Muscle of leg (tissue), 11 donors: ENCODE data around the gene PLPP3. TPM values are rescaled to one million over a fixed set of nuclear protein-coding genes. Genes with fewer than 3 reads are reported as not detected.

Experiments used
- DNase-seq: peaks from one replicate; pipeline ENCODE4 v3.0.0; 2013
- H3K27ac ChIP-seq: one replicate; pipeline ENCODE4 v1.5.1; 2013; ENCODE audit warnings: mild to moderate bottlenecking, low read length, control low read depth
- H3K27me3 ChIP-seq: one replicate; pipeline ENCODE4 v1.6.1; 2013; ENCODE audit warnings: low read length; ENCODE audit not compliant: control insufficient read depth, insufficient read depth
- H3K36me3 ChIP-seq: one replicate; pipeline ENCODE4 v1.6.1; 2013; ENCODE audit warnings: low read length; ENCODE audit not compliant: control insufficient read depth, insufficient read depth
- H3K4me1 ChIP-seq: one replicate; pipeline ENCODE4 v1.6.1; 2013; ENCODE audit warnings: low read length; ENCODE audit not compliant: control insufficient read depth, insufficient read depth
- H3K4me3 ChIP-seq: one replicate; pipeline ENCODE4 v1.5.1; 2013; ENCODE audit warnings: low read length, control low read depth
- H3K9me3 ChIP-seq: replicated peaks from 2 replicates; pipeline ENCODE4 v1.6.1; 2013; ENCODE audit warnings: low read depth, low read length; ENCODE audit not compliant: control insufficient read depth
- WGBS: methylation state at CpG from one replicate; pipeline ENCODE4 v1.1.5; 2013; ENCODE audit warnings: missing lambda C conversion rate; ENCODE audit not compliant: insufficient coverage; 5-methylcytosine and 5-hydroxymethylcytosine counted together
- polyA plus RNA-seq, 8 donors: library from polyadenylated mRNA; unstranded; fragments of 120-200 nt; gene quantifications; one replicate each; pipeline versions ENCODE4 v1.2.1 to v1.2.3, GENCODE V29; 2013; ENCODE audit warnings: inconsistent platforms in 1 of 8, low replicate concordance in 1 of 8; ENCODE audit not compliant: insufficient read length in 8 of 8, insufficient read depth in 1 of 8
- total RNA-seq: library from RNA; stranded (reverse); fragments of 120-200 nt; gene quantifications from one replicate; pipeline ENCODE4 v1.2.4, GENCODE V29; 2013

Gene PLPP3
- total and polyA plus RNA-seq, 9 donors, result 99.8 to 184 (median 125) TPM

DNA sequence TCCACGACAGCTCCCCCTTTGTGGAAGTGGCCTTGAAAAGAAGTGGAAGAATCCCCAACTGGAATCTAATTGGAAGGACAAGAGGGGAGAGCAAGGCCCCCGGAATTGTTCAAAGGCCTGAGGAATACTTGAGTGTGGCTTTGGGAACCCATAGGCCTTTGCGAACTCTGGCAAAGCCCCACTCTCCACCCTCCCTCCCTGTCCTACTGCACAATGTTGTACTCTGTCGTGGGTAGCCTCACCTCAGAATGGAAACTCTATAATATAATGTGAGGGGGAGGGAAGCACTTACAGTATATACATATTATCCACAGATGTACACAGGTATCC lies 28.5 kb downstream of the PLPP3 start:
- Histone ChIP-seq H3K9me3 (no peaks in the 10 kb centered on the region), H3K36me3 (peaks cover 19% of the 10 kb centered on the region), H3K27me3 (no peaks in the 10 kb centered on the region), H3K27ac (peak overlapping the region; percentile 69), H3K4me3 (no peak overlapping the region), H3K4me1 (peaks cover 47% of the 10 kb centered on the region)
- DNase-seq, result no peak
- 20% methylated on average over 1 of the region's 4 CpGs for WGBS

DNA sequence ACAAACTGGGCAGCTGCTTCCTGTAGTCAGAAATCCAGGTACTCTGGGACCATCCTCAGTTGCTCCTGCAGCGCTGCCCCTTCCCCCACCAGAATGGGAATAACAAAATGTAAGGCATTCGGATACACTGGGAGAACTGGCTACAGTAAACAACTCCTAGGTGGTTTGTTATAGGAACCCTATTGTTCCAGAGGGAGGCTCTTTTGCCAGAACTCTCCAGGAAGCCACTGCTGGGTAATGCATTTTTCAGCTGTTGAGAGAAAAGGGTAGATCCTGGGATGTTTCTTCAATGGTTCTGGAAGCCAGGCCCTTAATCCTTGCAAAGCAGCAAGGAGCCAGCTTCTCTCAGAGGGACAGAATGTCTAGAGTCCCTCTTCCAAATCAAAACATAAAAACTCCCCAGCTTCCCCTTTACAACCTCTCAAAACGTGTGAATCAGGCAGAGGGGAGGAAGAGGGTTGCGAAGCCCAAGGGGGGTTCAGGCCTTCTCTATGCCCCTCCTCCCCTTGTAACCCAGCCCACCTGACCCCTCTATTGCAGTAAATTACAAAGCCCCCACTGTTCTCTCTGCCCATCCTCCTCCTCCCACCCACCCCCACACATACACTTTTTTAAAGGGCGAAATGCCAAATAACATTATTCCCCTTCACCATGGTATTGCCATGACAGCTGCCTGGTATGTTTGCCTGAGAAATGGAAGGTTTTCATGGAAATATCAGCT lies 29.1 kb downstream of the PLPP3 start:
- peak overlapping the region; percentile 69 for H3K27ac ChIP-seq
- no peaks in the 10 kb centered on the region for H3K9me3 ChIP-seq
- WGBS, result 43% methylated on average over 2 of the region's 5 CpGs
- no peaks in the 10 kb centered on the region for H3K27me3 ChIP-seq
- peak; percentile 50 for DNase-seq
- H3K4me3 ChIP-seq, result no peak overlapping the region
- peaks cover 24% of the 10 kb centered on the region for H3K36me3 ChIP-seq
- peaks cover 50% of the 10 kb centered on the region for H3K4me1 ChIP-seq

- Histone ChIP-seq H3K4me3 (no peak overlapping the region), H3K27ac (no peak overlapping the region), H3K36me3 (peaks cover 24% of the 10 kb centered on the region), H3K27me3 (no peaks in the 10 kb centered on the region), H3K4me1 (peaks cover 51% of the 10 kb centered on the region), H3K9me3 (no peaks in the 10 kb centered on the region)
- DNase-seq, result no peak
Measured at GRCh38 chr1:56548571-56548970, 30.8 kb downstream of the PLPP3 start.

DNA sequence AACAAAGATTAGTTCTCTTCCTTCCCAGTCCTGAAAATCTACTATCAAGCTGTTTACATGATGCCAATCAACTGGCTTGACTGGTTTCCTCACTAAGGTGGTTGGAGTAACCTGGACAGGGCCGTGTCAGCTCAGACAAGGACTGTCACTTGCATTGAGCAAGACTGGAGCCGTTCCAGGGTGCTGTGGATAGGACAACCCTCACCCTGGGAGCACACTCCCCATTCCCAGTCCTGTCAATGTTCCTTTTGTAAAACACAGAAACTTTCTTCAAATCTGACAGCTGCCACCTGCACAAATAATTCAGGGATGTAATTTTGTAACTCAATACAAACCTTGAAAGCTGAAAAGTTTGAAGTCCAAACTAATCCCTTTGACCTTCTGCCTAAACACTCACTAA lies 31.4 kb downstream of the PLPP3 start:
- 17% methylated on average over 1 of the region's 2 CpGs for WGBS
- no peak for DNase-seq
- H3K4me3 ChIP-seq, result no peak overlapping the region

GRCh38 chr1:56547473-56547872 lies 31.9 kb downstream of the PLPP3 start:
- Histone ChIP-seq H3K4me1 (peaks cover 46% of the 10 kb centered on the region), H3K4me3 (no peak overlapping the region), H3K9me3 (no peaks in the 10 kb centered on the region), H3K27me3 (no peaks in the 10 kb centered on the region), H3K36me3 (peaks cover 22% of the 10 kb centered on the region), H3K27ac (peak overlapping the region; percentile 50)
- DNase-seq, result peak; percentile 34
- WGBS, result no CpG with 5 or more reads among the region's 1 CpG

More for the DNA sequence above, 31.4 kb downstream of the PLPP3 start:
- Histone ChIP-seq H3K27ac (peak overlapping the region; percentile 50), H3K9me3 (no peaks in the 10 kb centered on the region), H3K27me3 (no peaks in the 10 kb centered on the region), H3K36me3 (peaks cover 20% of the 10 kb centered on the region), H3K4me1 (peaks cover 46% of the 10 kb centered on the region)

DNA sequence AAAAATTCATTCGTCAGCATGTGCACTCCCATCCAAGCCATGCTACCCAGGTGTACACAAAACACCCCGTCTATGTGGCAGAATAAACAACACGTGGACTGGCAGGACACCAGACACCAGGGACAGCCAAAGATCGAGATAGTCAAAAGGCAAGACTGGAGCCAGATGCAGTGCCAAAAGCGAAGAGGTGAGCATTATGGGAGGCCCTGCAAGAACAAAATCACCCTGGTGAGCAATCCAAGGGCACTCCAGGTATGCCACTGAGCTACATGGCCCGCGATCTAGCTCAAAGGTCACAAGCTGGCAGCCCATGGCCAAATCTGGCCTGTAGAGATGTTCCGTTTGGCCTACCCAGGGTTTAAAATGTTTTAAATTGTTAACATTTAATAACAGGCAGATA lies 33.7 kb downstream of the PLPP3 start:
- peaks cover 37% of the 10 kb centered on the region for H3K4me1 ChIP-seq
- no peaks in the 10 kb centered on the region for H3K9me3 ChIP-seq
- no peaks in the 10 kb centered on the region for H3K27me3 ChIP-seq
- no peak overlapping the region for H3K4me3 ChIP-seq
- peaks cover 24% of the 10 kb centered on the region for H3K36me3 ChIP-seq
- no peak overlapping the region for H3K27ac ChIP-seq
- DNase-seq, result no peak
- 72% methylated on average over 4 of the region's 8 CpGs for WGBS

- Histone ChIP-seq H3K36me3 (peaks cover 17% of the 10 kb centered on the region), H3K27me3 (no peaks in the 10 kb centered on the region), H3K4me3 (no peak overlapping the region), H3K9me3 (no peaks in the 10 kb centered on the region), H3K4me1 (peaks cover 28% of the 10 kb centered on the region), H3K27ac (no peak overlapping the region)
- WGBS, result no CpG with 5 or more reads among the region's 2 CpGs
- no peak for DNase-seq
Measured at GRCh38 chr1:56543783-56544612, 35.4 kb downstream of the PLPP3 start.

GRCh38 chr1:56542651-56543050 lies 36.7 kb downstream of the PLPP3 start:
- 57% methylated on average over 1 of the region's 5 CpGs for WGBS
- no peaks in the 10 kb centered on the region for H3K27me3 ChIP-seq
- no peaks in the 10 kb centered on the region for H3K9me3 ChIP-seq
- H3K27ac ChIP-seq, result no peak overlapping the region
- no peak overlapping the region for H3K4me3 ChIP-seq
- H3K4me1 ChIP-seq, result peaks cover 27% of the 10 kb centered on the region
- peaks cover 15% of the 10 kb centered on the region for H3K36me3 ChIP-seq
- no peak for DNase-seq

- no CpG with 5 or more reads among the region's 1 CpG for WGBS
- H3K27ac ChIP-seq, result no peak overlapping the region
Measured at GRCh38 chr1:56541408-56541807, 38.0 kb downstream of the PLPP3 start.

GRCh38 chr1:56540467-56540866 lies 38.9 kb downstream of the PLPP3 start:
- Histone ChIP-seq H3K27me3 (no peaks in the 10 kb centered on the region), H3K36me3 (peaks cover 27% of the 10 kb centered on the region), H3K9me3 (no peaks in the 10 kb centered on the region), H3K4me3 (no peak overlapping the region), H3K4me1 (peaks cover 26% of the 10 kb centered on the region), H3K27ac (no peak overlapping the region)
- DNase-seq, result no peak
- WGBS, result no CpG with 5 or more reads among the region's 2 CpGs

More at GRCh38 chr1:56541408-56541807, 38.0 kb downstream of the PLPP3 start:
- Histone ChIP-seq H3K9me3 (no peaks in the 10 kb centered on the region), H3K36me3 (peaks cover 23% of the 10 kb centered on the region), H3K4me1 (peaks cover 26% of the 10 kb centered on the region), H3K4me3 (no peak overlapping the region), H3K27me3 (no peaks in the 10 kb centered on the region)
- DNase-seq, result no peak
